Smooth muscle cell (in vitro differentiated cells): ENCODE data around the gene FAM234B. TPM values are rescaled to one million over a fixed set of nuclear protein-coding genes. Genes with fewer than 3 reads are reported as not detected.
"Not testable (repeated sequence)": the region's sequence is repeated elsewhere in the genome, so short reads cannot be mapped to it uniquely, and the experiment has no call there.

Source experiments
- DNase-seq: peaks from one replicate; lab custom pipeline; 2025; ENCODE audit not compliant: unreplicated experiment; lab: John Stamatoyannopoulos, UW
- H2AFZ ChIP-seq: fragments of 200-600 bp; sonication (generic); 2 replicates; pipeline ENCODE4 v1.6.0; 2016; ENCODE audit warnings: antibody characterized with exemption, low read depth, mild to moderate bottlenecking
- H3F3A ChIP-seq: fragments of 200-600 bp; sonication (generic); 2 replicates; pipeline ENCODE4 v1.6.0; 2017; ENCODE audit warnings: antibody characterized with exemption, low read depth
- H3K27ac ChIP-seq: fragments of 200-600 bp; sonication (generic); 2 replicates; pipeline ENCODE4 v1.5.1; 2016; ENCODE audit warnings: low read depth, mild to moderate bottlenecking
- H3K27me3 ChIP-seq: fragments of 200-600 bp; sonication (generic); 2 replicates; pipeline ENCODE4 v1.6.1; 2016; ENCODE audit warnings: low read depth, mild to moderate bottlenecking
- H3K36me3 ChIP-seq: fragments of 200-600 bp; sonication (generic); 2 replicates; pipeline ENCODE4 v1.5.1; 2016; ENCODE audit warnings: low read depth
- H3K4me1 ChIP-seq: fragments of 200-600 bp; sonication (generic); 2 replicates; pipeline ENCODE4 v1.5.1; 2016; ENCODE audit warnings: low read depth
- H3K4me2 ChIP-seq: fragments of 200-600 bp; sonication (generic); 2 replicates; pipeline ENCODE4 v1.6.0; 2016; ENCODE audit warnings: mild to moderate bottlenecking
- H3K4me3 ChIP-seq: fragments of 200-600 bp; sonication (generic); 2 replicates; pipeline ENCODE4 v1.5.1; 2016; ENCODE audit warnings: mild to moderate bottlenecking
- H3K79me2 ChIP-seq: fragments of 200-600 bp; sonication (generic); 2 replicates; pipeline ENCODE4 v1.6.0; 2016; ENCODE audit warnings: low read depth, mild to moderate bottlenecking
- H3K9ac ChIP-seq: fragments of 200-600 bp; sonication (generic); 2 replicates; pipeline ENCODE4 v1.6.0; 2016; ENCODE audit warnings: low read depth
- H3K9me3 ChIP-seq: fragments of 200-600 bp; sonication (generic); replicated peaks from 2 replicates; pipeline ENCODE4 v1.5.1; 2016; ENCODE audit warnings: low read depth
- H4K20me1 ChIP-seq: fragments of 200-600 bp; sonication (generic); 2 replicates; pipeline ENCODE4 v1.6.0; 2016; ENCODE audit warnings: low read depth
- WGBS: methylation state at CpG from one replicate; pipeline ENCODE4 v1.1.7; 2016; ENCODE audit warnings: low lambda C conversion rate; 5-methylcytosine and 5-hydroxymethylcytosine counted together
- polyA plus RNA-seq: library from polyadenylated mRNA; unstranded; fragments of >200 nt; fragmentation: Nextera tagmentation; extraction: Ambion mirVana; gene quantifications from 2 replicates; pipeline ENCODE4 v1.2.1, GENCODE V29; 2016
- total RNA-seq: library from RNA; depleted of rRNA; stranded (reverse); fragments of >200 nt; gene quantifications from 2 replicates; pipeline ENCODE4 v1.2.3, GENCODE V29; 2014
- TF ChIP-seq, protein P1 (sequence below): fragments of 200-600 bp; sonication (generic); IDR thresholded peaks from 2 replicates; pipeline ENCODE4 v1.5.1; 2017; ENCODE audit warnings: borderline replicate concordance, mild to moderate bottlenecking, antibody characterized with exemption; ENCODE audit not compliant: insufficient read depth, poor library complexity, severe bottlenecking

Gene FAM234B
- total and polyA plus RNA-seq, 2 experiments from 2014 or later, result 1.6 to 3.0 TPM

DNA sequence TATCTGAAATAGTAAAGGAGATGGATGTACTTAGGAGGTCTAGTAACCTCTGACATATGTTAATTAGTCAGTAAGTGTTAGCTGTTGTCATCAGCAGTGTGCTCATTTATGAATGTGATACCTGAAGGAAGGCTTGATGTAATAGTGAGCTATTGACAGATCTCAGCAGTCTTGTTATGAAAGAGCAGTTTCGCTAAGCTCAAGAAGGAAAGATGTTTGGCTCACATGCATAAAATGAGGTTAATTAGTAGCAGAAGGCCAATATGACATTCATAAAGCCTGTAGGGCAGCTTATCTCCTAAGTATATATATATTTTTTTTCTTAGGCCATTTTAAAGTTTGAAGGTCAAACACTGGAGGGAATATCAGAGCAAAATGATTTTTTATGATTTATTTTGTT, 2.8 kb downstream of the FAM234B start:
- 100% methylated on average over 1 of the region's 1 CpG for WGBS
- no peaks in the 10 kb centered on the region for H3K4me1 ChIP-seq
- TF ChIP-seq, protein P1, sequence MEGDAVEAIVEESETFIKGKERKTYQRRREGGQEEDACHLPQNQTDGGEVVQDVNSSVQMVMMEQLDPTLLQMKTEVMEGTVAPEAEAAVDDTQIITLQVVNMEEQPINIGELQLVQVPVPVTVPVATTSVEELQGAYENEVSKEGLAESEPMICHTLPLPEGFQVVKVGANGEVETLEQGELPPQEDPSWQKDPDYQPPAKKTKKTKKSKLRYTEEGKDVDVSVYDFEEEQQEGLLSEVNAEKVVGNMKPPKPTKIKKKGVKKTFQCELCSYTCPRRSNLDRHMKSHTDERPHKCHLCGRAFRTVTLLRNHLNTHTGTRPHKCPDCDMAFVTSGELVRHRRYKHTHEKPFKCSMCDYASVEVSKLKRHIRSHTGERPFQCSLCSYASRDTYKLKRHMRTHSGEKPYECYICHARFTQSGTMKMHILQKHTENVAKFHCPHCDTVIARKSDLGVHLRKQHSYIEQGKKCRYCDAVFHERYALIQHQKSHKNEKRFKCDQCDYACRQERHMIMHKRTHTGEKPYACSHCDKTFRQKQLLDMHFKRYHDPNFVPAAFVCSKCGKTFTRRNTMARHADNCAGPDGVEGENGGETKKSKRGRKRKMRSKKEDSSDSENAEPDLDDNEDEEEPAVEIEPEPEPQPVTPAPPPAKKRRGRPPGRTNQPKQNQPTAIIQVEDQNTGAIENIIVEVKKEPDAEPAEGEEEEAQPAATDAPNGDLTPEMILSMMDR, result no peak
- H3F3A ChIP-seq, result no peaks in the 10 kb centered on the region
- no peaks in the 10 kb centered on the region for H3K27me3 ChIP-seq
- H3K9ac ChIP-seq, result no peak overlapping the region
- DNase-seq, result no peak
- no peaks in the 10 kb centered on the region for H3K36me3 ChIP-seq
- no peaks in the 10 kb centered on the region for H3K9me3 ChIP-seq
- H3K4me2 ChIP-seq, result no peak overlapping the region
- no peaks in the 10 kb centered on the region for H3K79me2 ChIP-seq
- no peak overlapping the region for H3K4me3 ChIP-seq
- H3K27ac ChIP-seq, result no peak overlapping the region
- H2AFZ ChIP-seq, result no peak overlapping the region
- H4K20me1 ChIP-seq, result no peaks in the 10 kb centered on the region

GRCh38 chr12:13049816-13050215, 5.6 kb downstream of the FAM234B start:
- Histone ChIP-seq H3K27me3 (no peaks in the 10 kb centered on the region), H3K4me3 (no peak overlapping the region), H3K36me3 (no peaks in the 10 kb centered on the region), H3K79me2 (no peaks in the 10 kb centered on the region), H3K4me2 (no peak overlapping the region), H4K20me1 (no peaks in the 10 kb centered on the region), H2AFZ (no peak overlapping the region), H3K9me3 (no peaks in the 10 kb centered on the region), H3K4me1 (no peaks in the 10 kb centered on the region), H3K9ac (no peak overlapping the region), H3K27ac (no peak overlapping the region), H3F3A (no peaks in the 10 kb centered on the region)
- no peak for DNase-seq
- TF ChIP-seq, protein P1, result no peak
- 58% methylated on average over 3 of the region's 3 CpGs for WGBS

DNA sequence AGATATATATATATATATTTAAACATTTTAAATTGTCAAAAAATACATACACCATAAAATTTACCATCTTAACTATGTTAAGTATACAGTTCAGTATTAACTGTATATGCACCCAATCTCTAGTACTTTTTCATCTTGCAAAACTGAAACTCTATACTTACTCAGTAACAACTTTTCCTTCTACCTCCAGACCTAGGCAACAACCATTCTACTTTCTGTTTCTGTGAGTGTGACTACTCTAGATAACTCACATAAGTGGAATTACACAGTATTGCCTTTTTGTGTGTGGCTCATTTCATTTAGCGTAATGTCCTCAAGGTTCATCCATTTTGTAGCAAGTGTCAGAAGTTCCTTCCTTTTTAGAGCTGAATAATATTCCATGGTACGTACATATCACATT, 8.2 kb downstream of the FAM234B start:
- Histone ChIP-seq H2AFZ (no peak overlapping the region), H3K27me3 (no peaks in the 10 kb centered on the region), H3K4me1 (no peaks in the 10 kb centered on the region), H3K36me3 (no peaks in the 10 kb centered on the region), H3K9me3 (no peaks in the 10 kb centered on the region), H3K79me2 (no peaks in the 10 kb centered on the region), H3K27ac (no peak overlapping the region), H3K4me3 (no peak overlapping the region), H3K4me2 (no peak overlapping the region), H3F3A (no peaks in the 10 kb centered on the region), H4K20me1 (no peaks in the 10 kb centered on the region), H3K9ac (no peak overlapping the region)
- no peak for DNase-seq
- TF ChIP-seq, protein P1, result no peak
- 47% methylated on average over 2 of the region's 2 CpGs for WGBS

DNA sequence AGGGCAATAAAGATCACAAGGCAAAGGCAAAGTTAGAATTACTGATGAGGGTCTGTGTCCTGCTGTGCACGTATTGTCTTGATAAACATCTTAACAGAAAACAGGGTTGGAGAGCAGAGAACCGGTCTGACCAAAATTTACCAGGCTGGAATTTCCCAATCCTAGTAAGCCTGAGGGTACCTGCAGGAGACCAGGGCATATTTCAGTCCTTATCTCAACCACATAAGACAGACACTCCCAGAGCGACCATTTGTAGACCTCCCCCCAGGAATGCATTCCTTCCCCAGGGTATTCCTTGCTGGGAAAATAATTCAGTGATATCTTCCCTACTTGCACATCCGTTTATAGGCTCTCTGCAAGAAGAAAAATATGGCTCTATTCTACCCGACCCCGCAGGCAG, 9.4 kb downstream of the FAM234B start:
- not testable (repeated sequence) for H3K4me1 ChIP-seq, H3K4me2 ChIP-seq, H3K4me3 ChIP-seq, H3K9ac ChIP-seq, H3K27me3 ChIP-seq, H3K79me2 ChIP-seq, DNase-seq, H3K36me3 ChIP-seq, H4K20me1 ChIP-seq, H3K9me3 ChIP-seq, H2AFZ ChIP-seq, H3K27ac ChIP-seq, H3F3A ChIP-seq
- 80% methylated on average over 6 of the region's 6 CpGs for whole genome bisulfite sequencing
